Neural cell (in vitro differentiated cells): ENCODE measurements around the gene PRRT3.
"Not testable (repeated sequence)": the region's sequence is repeated elsewhere in the genome, so short reads cannot be mapped to it uniquely, and the experiment has no call there.

Experiments used
- POLR2AphosphoS5 ChIP-seq: IDR thresholded peaks from 2 replicates; pipeline ENCODE4 v1.6.1; 2012
- TF ChIP-seq, protein P1 (sequence below): fragments of 450-650 bp; IDR thresholded peaks from 2 replicates; pipeline ENCODE4 v1.5.1; 2014; ENCODE audit warnings: antibody characterized with exemption, mild to moderate bottlenecking, moderate library complexity; ENCODE audit not compliant: poor library complexity, severe bottlenecking

DNA sequence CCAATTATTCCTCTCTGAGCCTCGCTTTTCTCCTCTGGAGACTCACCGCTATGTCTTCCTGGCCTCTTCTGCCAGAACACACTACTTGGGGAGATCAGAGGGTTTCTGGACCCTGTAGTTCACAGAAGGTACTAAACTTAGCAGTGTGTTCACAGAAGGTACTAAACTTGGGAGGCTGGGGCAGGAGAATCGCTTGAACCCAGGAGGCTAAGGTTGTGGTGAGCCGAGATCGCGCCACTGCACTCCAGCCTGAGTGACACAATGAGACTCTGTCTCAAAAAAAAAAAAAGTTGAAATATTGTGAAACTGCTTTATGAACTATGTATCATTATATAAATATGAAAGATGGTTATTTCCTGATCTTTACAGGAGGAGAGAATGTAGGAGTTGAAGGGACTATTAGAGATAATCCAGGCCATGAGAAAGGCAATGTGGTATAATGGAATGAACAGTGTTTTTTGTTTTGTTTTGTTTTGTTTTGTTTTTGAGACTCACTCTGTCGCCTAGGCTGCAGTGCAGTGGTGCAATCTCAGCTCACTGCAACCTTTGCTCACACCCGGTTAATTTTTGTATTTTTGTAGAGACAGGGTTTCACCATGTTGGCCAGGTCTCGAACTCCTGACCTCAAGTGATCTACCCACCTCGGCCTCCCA, 55.3 kb downstream of the PRRT3 start:
- not testable (repeated sequence) for TF ChIP-seq POLR2AphosphoS5
- TF ChIP-seq, protein P1, sequence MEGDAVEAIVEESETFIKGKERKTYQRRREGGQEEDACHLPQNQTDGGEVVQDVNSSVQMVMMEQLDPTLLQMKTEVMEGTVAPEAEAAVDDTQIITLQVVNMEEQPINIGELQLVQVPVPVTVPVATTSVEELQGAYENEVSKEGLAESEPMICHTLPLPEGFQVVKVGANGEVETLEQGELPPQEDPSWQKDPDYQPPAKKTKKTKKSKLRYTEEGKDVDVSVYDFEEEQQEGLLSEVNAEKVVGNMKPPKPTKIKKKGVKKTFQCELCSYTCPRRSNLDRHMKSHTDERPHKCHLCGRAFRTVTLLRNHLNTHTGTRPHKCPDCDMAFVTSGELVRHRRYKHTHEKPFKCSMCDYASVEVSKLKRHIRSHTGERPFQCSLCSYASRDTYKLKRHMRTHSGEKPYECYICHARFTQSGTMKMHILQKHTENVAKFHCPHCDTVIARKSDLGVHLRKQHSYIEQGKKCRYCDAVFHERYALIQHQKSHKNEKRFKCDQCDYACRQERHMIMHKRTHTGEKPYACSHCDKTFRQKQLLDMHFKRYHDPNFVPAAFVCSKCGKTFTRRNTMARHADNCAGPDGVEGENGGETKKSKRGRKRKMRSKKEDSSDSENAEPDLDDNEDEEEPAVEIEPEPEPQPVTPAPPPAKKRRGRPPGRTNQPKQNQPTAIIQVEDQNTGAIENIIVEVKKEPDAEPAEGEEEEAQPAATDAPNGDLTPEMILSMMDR, result not testable (repeated sequence)
